GM12892 (cell line): ENCODE results near the gene LEMD2.

Source experiments
- POLR2A ChIP-seq: IDR thresholded peaks from 2 replicates; pipeline ENCODE4 v1.6.1; 2011; ENCODE audit warnings: low read depth, low read length, control low read depth
- POLR2AphosphoS5 ChIP-seq: IDR thresholded peaks from 2 replicates; pipeline ENCODE4 v1.6.1; 2011; ENCODE audit warnings: low read depth, low read length, control low read depth
- TAF1 ChIP-seq: IDR thresholded peaks from 2 replicates; pipeline ENCODE4 v1.6.1; 2011; ENCODE audit warnings: low read depth, mild to moderate bottlenecking, control low read depth, low read length, borderline replicate concordance

DNA sequence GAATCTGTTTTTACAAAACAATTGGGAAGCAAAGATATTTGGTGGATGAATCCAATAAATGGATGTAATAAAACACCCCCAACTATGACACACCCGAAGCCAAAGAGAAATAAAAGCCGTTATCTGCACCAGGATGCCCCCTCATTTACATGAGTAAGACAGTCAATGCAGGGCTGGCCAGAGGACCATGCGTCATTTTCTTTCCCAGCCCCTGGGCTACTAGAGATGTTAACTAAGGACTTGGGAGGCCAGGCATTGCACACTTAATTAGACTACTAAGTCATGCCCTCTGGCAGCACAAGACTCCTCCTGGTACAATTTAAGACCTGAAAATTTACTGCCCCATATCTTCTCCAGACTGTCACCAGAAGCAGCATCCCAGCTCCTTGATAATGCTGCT lies 3.2 kb downstream of the LEMD2 start:
- TF ChIP-seq TAF1: no peak
- no peak for TF ChIP-seq POLR2A
- TF ChIP-seq POLR2AphosphoS5: no peak
